BJ (cell line): ENCODE results near the gene MYO7B. TPM values are rescaled to one million over a fixed set of nuclear protein-coding genes. Genes with fewer than 3 reads are reported as not detected.
A peak's percentile ranks its signal among the peaks of the same experiment; 100 is the strongest.

Experiments used
- CTCF ChIA-PET: fragments of 350-600 bp; formaldehyde crosslinking; extraction: SDS; loops from one replicate; lab custom pipeline; 2021; ENCODE audit warnings: antibody characterized with exemption, inconsistent platforms; lab: Yijun Ruan, JAX
- POLR2A ChIA-PET: fragments of 300-600 bp; sonication (Branson Sonifier 250); formaldehyde crosslinking; extraction: SDS; loops from one replicate; lab custom pipeline; 2021; ENCODE audit warnings: antibody characterized with exemption; lab: Charles Lee
- DNase-seq: peaks from one replicate; pipeline ENCODE4 v3.0.0-alpha.2; 2011; ENCODE audit warnings: low read depth
- H3K27me3 ChIP-seq: 2 replicates; pipeline ENCODE4 v1.6.0; 2011; ENCODE audit warnings: low read length; ENCODE audit not compliant: control insufficient read depth, insufficient read depth
- H3K36me3 ChIP-seq: 2 replicates; pipeline ENCODE4 v1.5.1; 2011; ENCODE audit warnings: low read length; ENCODE audit not compliant: control insufficient read depth, insufficient read depth
- H3K4me3 ChIP-seq: 2 replicates; pipeline ENCODE4 v1.5.1; 2011; ENCODE audit warnings: low read depth, mild to moderate bottlenecking, control low read depth, low read length
- polyA plus RNA-seq: library from polyadenylated mRNA; depleted of rRNA; stranded (reverse); fragments of >200 nt; gene quantifications from 2 replicates; pipeline ENCODE4 v1.2.3, GENCODE V29; 2011
- TF ChIP-seq, protein P1 (sequence below): IDR thresholded peaks from 2 replicates; pipeline ENCODE4 v1.5.1; 2011; ENCODE audit warnings: low read depth, mild to moderate bottlenecking, control low read depth, inconsistent platforms, low read length, moderate library complexity; ENCODE audit not compliant: insufficient read depth

Gene MYO7B
- polyA plus RNA-seq, 1 experiment: 0.36 TPM

DNA sequence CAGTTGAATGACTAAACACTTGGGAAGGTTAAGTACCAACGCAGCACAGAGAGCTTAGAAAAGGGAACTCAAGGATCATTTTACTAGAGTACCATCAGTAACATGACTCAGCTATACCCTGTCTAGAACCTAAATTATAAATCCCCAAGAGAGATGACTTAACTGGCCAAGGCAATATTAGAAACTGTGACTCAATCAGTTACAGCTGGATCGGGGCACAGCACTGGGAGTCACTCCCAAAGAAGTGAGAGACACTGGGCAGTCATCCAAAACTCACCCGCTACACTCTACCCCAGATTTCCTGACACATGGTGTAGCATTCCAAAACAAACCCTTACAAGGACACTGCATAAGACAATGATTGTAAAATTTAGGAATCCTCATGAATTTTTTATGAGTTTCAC is 26.9 kb upstream of the MYO7B start:
- POLR2A ChIA-PET: interaction anchor here (1.5 kb wide), 1 partner anchor 18 kb away, joined by 3 read pairs; the partner anchor contains the start of gene IWS1
- no peak overlapping the region for H3K4me3 ChIP-seq
- TF ChIP-seq, protein P1, sequence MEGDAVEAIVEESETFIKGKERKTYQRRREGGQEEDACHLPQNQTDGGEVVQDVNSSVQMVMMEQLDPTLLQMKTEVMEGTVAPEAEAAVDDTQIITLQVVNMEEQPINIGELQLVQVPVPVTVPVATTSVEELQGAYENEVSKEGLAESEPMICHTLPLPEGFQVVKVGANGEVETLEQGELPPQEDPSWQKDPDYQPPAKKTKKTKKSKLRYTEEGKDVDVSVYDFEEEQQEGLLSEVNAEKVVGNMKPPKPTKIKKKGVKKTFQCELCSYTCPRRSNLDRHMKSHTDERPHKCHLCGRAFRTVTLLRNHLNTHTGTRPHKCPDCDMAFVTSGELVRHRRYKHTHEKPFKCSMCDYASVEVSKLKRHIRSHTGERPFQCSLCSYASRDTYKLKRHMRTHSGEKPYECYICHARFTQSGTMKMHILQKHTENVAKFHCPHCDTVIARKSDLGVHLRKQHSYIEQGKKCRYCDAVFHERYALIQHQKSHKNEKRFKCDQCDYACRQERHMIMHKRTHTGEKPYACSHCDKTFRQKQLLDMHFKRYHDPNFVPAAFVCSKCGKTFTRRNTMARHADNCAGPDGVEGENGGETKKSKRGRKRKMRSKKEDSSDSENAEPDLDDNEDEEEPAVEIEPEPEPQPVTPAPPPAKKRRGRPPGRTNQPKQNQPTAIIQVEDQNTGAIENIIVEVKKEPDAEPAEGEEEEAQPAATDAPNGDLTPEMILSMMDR: no peak
- no peaks in the 10 kb centered on the region; the same call in 1 of the 2 replicates for H3K36me3 ChIP-seq
- DNase-seq: peak; percentile 99
- CTCF ChIA-PET: interaction anchor here (0.8 to 1.8 kb wide), 4 partner anchors 13 to 187 kb away, joined by 3 to 4 read pairs (median 3); no protein-coding TSS in a partner anchor
- H3K27me3 ChIP-seq: no peaks in the 10 kb centered on the region

- no peak for DNase-seq
- ChIA-PET POLR2A (interaction anchor here (0.6 kb wide), 1 partner anchor 216 kb away, joined by 14 read pairs; no protein-coding TSS in a partner anchor), CTCF (interaction anchor here (1.0 kb wide), 1 partner anchor 140 kb away, joined by 3 read pairs; no protein-coding TSS in a partner anchor)
- TF ChIP-seq, protein P1: no peak
- no peaks in the 10 kb centered on the region for H3K27me3 ChIP-seq
- H3K4me3 ChIP-seq: no peak overlapping the region
- H3K36me3 ChIP-seq: peaks cover 3% of the 10 kb centered on the region; the same call in 1 of the 2 replicates
Observed at GRCh38 chr2:127510073-127510472, 25.4 kb upstream of the MYO7B start.

- POLR2A ChIA-PET: no interaction called here
- TF ChIP-seq, protein P1: no peak
- no peak for DNase-seq
- peaks cover 3% of the 10 kb centered on the region for H3K36me3 ChIP-seq
- CTCF ChIA-PET: interaction anchor here (1.0 kb wide), 1 partner anchor 139 kb away, joined by 3 read pairs; no protein-coding TSS in a partner anchor
- no peaks in the 10 kb centered on the region for H3K27me3 ChIP-seq
- H3K4me3 ChIP-seq: no peak overlapping the region
Observed at GRCh38 chr2:127511090-127511695, 24.3 kb upstream of the MYO7B start.

GRCh38 chr2:127511917-127512316 is 23.6 kb upstream of the MYO7B start:
- no peak for DNase-seq
- TF ChIP-seq, protein P1: no peak
- Histone ChIP-seq H3K27me3 (no peaks in the 10 kb centered on the region), H3K4me3 (no peak overlapping the region), H3K36me3 (peaks cover 3% of the 10 kb centered on the region)
- ChIA-PET CTCF (interaction anchor here (1.0 to 1.4 kb wide), 2 partner anchors 33 to 73 kb away, joined by 3 read pairs; no protein-coding TSS in a partner anchor), POLR2A (no interaction called here)

DNA sequence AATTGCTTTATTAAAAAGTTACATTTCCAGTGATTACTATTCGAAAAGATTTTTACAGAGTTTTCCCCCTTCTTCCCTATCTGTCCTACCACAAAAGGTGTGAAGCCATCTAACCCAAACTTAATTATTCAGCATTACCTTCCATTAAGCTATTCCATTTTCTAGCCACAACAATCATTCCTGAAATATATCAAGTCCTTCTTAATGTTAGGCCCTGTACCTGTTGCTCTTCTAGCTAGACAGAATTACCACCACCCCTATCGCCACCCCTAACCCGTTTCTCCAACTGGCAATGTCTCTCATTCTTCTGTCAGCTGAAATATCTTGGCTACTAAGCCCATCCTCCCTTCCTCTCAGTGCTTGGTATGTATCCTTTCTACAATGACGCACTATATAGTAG is 23.1 kb upstream of the MYO7B start:
- POLR2A ChIA-PET: no interaction called here
- DNase-seq: no peak
- H3K36me3 ChIP-seq: peaks cover 3% of the 10 kb centered on the region
- no peaks in the 10 kb centered on the region for H3K27me3 ChIP-seq
- CTCF ChIA-PET: interaction anchor here (1.0 to 1.4 kb wide), 2 partner anchors 33 to 72 kb away, joined by 3 read pairs; no protein-coding TSS in a partner anchor
- TF ChIP-seq, protein P1: no peak
- no peak overlapping the region for H3K4me3 ChIP-seq
